GM10847 (cell line): Measurements from ENCODE around the gene MAD1L1.

Source experiments
- POLR2A ChIP-seq: IDR thresholded peaks from 2 replicates; pipeline ENCODE4 v1.6.1; 2011; ENCODE audit not compliant: insufficient read length; ENCODE audit errors: extremely low read depth

Gene MAD1L1

GRCh38 chr7:2141651-2142050, 91.1 kb downstream of the MAD1L1 start:
- no peak for TF ChIP-seq POLR2A

DNA sequence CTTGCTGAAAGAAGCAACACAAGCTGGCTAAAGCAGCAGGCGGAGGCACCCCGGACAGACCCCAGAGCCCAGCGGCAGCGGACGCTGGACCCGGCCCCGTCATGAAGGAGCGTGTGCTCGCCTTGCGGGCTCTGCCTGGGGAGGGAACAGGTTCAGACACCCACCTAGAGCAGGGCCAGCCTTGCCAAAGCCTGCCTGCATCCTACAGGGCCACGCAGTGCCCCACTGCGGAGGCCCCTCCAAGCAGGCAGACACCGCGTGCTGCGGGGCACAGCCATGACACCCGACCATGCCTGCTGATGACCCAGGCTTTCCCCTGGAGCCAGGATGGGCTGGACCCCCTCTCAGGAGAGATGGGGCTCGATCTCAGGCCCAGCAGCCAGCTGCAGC, 91.7 kb downstream of the MAD1L1 start:
- TF ChIP-seq POLR2A = no peak

- TF ChIP-seq POLR2A = no peak
These were observed 92.3 kb downstream of the MAD1L1 start for GRCh38 chr7:2140216-2141020.

DNA sequence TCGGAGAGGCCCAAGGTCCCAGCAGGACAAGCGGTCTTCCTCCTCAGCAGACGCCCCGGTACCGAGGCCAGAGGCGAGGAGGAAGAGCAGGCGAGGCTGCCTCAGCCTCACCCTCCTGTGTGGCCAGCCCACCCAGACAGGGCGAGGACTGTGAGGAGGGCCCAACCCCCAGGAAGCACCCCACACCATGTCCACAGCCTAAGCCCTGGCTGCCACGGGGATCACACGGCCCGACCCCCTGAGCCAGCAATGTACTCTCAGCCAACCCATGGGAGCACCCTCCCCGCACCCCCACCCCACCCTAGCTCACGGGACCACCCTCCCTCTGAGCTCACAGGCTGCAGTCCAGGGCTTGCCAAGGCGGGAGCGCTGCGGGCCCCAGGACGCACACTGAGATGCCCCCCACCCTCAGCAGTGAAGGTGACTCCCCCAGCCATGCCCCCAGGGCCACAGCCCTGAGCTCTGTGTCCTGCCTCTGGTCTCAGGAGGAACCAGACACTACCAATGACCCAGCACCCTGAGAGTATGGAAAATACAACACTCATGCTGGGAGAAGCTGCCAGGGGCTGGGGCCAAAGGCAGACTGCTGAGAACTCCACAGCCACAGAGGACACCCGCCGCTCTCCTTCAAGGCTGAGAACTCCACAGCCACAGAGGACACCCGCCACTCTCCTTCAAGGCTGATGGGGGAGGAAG, 93.6 kb downstream of the MAD1L1 start:
- TF ChIP-seq POLR2A = no peak

DNA sequence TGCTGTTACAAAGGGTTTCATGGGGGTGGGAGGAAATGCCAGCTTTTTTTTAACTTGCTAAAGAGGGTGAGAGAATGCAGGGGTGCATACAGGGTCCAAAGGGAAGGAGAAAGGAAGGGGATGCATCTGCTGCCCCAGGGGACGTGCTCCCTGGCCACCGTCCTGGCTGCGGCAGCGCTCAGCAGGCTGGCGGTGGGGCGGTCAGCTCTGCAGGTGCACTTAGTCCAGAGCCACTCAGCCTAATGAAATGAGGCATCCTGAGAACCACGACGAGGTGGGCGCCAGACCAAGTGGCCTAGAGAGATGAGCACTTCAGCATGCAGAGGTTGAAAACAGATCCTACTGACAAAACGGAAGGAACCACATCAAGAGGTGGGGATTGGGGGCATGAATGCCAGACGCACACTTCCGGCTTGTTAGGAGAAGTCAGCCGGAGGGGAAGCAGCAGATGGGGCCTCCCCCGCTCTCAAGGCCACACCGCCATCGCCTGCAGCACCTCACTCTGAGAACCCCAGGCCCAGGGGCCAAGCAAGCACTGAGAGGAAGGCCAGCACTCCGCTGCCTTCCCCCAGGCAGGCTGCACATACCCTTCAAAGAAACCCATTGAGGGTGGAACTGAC, 94.5 kb downstream of the MAD1L1 start:
- peak; percentile 32 for TF ChIP-seq POLR2A

DNA sequence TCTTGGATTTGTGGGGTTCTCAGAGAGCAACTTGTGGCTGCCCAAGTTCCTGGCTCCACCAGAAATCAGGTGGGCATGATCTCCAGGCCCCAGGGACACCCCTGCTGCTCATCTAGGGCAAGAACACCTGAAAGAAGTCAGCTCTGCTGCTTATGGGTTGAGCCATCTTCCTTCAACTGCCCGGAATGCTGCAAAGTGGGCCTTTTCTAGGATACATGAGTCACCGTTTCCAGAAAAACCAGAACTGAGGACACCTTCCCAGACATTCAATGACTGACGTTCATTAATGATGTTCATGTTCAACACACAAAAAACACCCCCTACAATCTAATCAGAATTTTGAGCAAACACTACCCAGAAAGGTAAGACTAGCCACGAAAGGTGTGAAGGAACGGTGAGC, 98.0 kb downstream of the MAD1L1 start:
- TF ChIP-seq POLR2A = no peak

DNA sequence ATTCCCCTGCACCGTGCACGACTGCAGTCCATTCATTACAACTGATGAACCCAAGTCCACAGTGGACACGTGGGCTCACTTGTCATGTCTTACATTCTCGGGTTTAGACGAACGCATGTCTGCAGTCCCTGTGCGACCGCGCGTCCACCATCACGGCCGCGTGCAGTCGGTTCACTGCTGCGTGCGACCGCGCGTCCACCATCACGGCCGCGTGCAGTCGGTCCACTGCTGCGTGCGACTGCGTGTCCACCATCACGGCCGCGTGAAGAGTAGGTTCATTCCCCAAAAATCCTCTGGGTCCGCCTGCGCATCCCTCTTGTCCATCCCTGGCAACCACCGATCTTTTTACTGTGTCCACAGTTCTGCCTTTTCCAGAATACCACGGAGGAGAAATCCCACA, 100.5 kb downstream of the MAD1L1 start:
- no peak for TF ChIP-seq POLR2A

DNA sequence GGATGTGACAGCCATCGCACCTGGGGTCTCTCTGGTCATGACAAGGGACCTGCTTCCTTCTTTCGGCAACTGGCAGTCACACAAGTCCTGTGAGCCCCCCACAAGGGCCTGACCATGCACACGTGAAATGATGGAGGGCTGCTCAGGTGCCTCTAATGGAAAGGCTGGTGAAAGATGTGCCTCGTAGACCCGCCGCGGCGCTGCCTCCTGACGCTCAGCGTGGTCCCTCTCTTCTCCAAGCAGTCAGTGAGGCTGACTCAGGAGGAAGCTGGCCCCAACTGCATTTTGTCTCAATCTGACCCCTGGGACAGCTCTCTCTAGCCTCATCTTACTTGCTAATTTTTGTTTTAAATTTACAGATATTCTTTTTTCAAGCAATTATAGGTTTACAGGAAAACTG, 100.9 kb downstream of the MAD1L1 start:
- no peak for TF ChIP-seq POLR2A

DNA sequence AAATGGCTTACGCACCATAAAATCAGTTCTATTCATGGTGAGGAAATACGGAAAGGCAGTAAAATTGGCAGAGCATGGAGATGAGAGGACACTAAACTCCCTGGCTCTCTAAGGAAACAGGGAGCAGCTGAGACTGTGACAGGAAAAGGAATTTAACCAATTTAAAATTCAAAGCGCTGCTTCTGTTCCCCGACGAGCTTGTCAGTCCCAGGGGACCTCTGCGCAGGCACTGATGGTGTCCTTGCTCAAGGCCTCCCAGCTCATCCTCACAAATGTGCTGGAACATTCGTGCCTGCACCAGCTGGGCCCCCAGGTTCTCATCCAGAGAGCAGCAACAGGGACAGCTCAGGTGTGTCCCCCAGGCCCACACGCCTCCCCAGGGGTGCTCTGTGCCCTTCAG, 101.4 kb downstream of the MAD1L1 start:
- no peak for TF ChIP-seq POLR2A

- no peak for TF ChIP-seq POLR2A
These were observed 102.7 kb downstream of the MAD1L1 start for GRCh38 chr7:2130096-2130375.

DNA sequence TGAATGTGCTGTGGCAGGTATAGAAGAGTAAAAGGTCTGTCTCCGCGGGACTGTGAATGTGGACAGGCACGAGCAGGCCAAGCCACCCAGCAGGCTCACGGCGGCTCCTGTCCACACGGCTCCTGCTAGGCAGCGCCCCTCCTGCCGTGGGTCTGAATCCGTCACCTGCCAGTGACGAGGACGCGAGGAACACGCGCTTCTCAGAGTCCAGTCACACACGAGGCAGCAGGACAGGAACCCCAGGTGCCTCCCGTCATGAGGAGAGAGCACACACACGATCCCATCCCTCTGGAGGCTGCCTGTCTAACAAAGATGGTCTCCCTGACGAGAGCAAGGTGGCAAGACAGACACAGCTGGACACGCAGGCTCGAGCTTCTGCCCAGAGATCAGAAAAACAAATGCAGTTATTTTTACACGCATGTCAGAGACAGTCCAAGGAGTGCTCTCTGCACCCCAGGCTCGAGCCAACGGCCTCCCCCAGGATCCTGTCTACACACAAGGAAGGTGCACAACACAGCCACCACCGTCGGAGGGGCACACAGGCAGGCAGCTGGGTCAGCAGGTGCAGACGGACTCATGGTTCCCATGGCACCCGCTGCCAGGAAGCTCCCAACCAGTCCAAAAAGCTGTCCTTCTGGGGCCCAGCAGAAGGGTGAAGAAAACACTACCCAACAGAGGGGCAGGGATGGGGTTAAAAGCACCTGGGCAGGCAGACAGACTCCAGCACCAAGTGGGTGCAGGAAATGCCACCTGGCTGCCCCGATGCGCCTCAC, 103.2 kb downstream of the MAD1L1 start:
- TF ChIP-seq POLR2A = no peak

DNA sequence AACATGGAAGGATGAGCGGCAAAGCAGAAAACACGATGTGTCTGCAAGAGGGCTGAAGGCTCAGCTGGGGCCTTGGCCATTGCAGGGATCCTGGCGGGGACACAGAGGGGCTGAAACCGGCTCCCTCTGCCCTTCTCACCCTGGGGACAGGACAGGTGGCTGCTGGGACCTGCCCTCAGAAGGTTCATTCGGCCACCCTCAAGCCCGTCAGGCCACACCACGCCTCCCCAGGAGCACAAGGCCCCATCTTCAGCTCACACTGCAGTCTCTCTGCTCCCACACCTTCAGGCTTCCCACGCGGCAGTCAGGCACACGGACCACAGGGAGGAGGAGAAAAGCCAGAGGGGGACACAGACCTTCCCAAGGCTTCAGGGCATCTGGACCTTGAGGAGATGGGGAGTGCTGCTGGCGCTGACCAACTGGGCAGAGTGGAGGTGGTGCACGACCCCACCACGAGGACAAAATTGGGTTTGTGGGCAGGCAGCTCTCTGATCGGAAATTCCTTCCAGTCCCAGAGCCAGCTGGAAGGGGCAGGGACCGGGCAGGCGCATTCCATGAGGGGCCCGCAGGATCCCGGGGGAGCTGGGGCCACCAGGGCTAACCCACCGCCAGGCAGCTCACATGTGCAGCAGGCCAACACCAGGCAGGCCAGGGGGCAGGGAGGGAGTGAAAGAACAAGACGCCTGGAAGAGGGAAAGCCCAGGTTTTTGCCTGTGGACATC, 104.0 kb downstream of the MAD1L1 start:
- no peak for TF ChIP-seq POLR2A

DNA sequence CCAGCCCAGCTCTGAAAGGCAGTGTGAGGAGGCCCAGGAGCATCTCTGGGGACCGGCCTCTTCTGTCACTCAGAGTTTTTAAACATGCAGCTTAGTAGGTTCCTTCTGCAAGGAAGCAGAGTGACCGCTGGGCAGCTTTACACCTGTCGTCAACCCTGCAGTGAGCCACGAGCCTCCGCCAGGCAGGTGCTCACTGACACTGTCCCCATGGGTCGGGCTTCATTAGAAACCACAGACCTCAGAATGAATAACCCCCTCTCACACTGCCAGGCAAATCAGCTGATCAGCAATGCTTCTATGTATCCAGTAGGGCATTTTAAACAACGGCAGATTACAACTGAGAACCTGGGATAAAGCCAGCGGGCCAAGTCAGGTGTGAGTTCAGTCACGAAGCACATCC, 106.1 kb downstream of the MAD1L1 start:
- TF ChIP-seq POLR2A = no peak

GRCh38 chr7:2125931-2126330, 106.8 kb downstream of the MAD1L1 start:
- no peak for TF ChIP-seq POLR2A
